Body of pancreas (tissue), 4 donors: ENCODE measurements around the gene KIF17.

Source experiments
- CTCF ChIP-seq, 7 experiments: fragments of 450-650 bp in 4 of 7; fragments of 200-600 bp in 3 of 7; sonication (generic) in 3 of 7; IDR thresholded peaks; one replicate each; pipeline ENCODE4 v1.5.1; 2016 to 2019; ENCODE audit warnings: antibody characterized with exemption in 7 of 7
- POLR2A ChIP-seq, 3 donors: fragments of 450-650 bp; IDR thresholded peaks; one replicate each; pipeline ENCODE4 v1.6.1; 2016; ENCODE audit warnings: antibody characterized with exemption in 3 of 3, mild to moderate bottlenecking in 2 of 3

GRCh38 chr1:20760322-20760721 lies 42.5 kb upstream of the KIF17 start:
- TF ChIP-seq CTCF (IDR thresholded peaks at IDR 0.05) = no peak
- no peak for TF ChIP-seq POLR2A (IDR thresholded peaks at IDR 0.05)
